ENCODE results near the gene RC3H2. TPM values are rescaled to one million over a fixed set of nuclear protein-coding genes. Genes with fewer than 3 reads are reported as not detected.
A peak's percentile ranks its signal among the peaks of the same experiment; 100 is the strongest.

The RC3H2 gene
- total and polyA plus RNA-seq, 2 of the 13 experiments (the other 11 are each of a cell fraction or from before 2014, with no cell fraction given) = 21.0 to 36.4 TPM

- TF ChIP-seq NCOR1 (IDR thresholded peaks at IDR 0.05; ENCODE audit: borderline replicate concordance, low read length) (0 out of 2 replicates have a peak, but pooled peaks have one; percentile 22), ZBTB34 (CRISPR knock-in tag; IDR thresholded peaks at IDR 0.05) (no peak), HNF4A (CRISPR knock-in tag; IDR thresholded peaks at IDR 0.05) (no peak), HNRNPH1 (optimal IDR thresholded peaks at IDR 0.05; ENCODE audit: low read depth, low read length) (no peak), ZBTB38 (CRISPR knock-in tag; IDR thresholded peaks at IDR 0.05) (no peak), ADNP (CRISPR knock-in tag; IDR thresholded peaks at IDR 0.05) (no peak), KDM5B (CRISPR knock-in tag; IDR thresholded peaks at IDR 0.05; ENCODE audit: borderline replicate concordance) (peak; percentile 83; the same call in 1 of the 2 replicates), ZNF616 (CRISPR knock-in tag; IDR thresholded peaks at IDR 0.05; ENCODE audit: low read depth) (no peak), TARDBP (CRISPR knock-in tag; IDR thresholded peaks at IDR 0.05) (peak; percentile 53; the same call in 1 of the 2 replicates), GMEB1 (CRISPR knock-in tag; IDR thresholded peaks at IDR 0.05; ENCODE audit: borderline replicate concordance) (no peak), ZBTB20 (CRISPR knock-in tag; IDR thresholded peaks at IDR 0.05; ENCODE audit: borderline replicate concordance, low read depth) (0 out of 2 replicates have a peak, but pooled peaks have one; percentile 13), CTCF (CRISPR knock-in tag; IDR thresholded peaks at IDR 0.05) (no peak), ZNF792 (CRISPR knock-in tag; IDR thresholded peaks at IDR 0.05) (0 out of 2 replicates have a peak, but pooled peaks have one; percentile 51), TRAFD1 (CRISPR knock-in tag; IDR thresholded peaks at IDR 0.05; ENCODE audit: borderline replicate concordance) (no peak), SNAI1 (CRISPR knock-in tag; IDR thresholded peaks at IDR 0.05; ENCODE audit: borderline replicate concordance) (peak; percentile 58; the same call in 1 of the 2 replicates), ATF7-NPFF (CRISPR knock-in tag; IDR thresholded peaks at IDR 0.05; ENCODE audit: low read depth) (peak; percentile 40; the same call in 1 of the 2 replicates), ZNF879 (CRISPR knock-in tag; IDR thresholded peaks at IDR 0.05) (no peak), KLF12 (CRISPR knock-in tag; IDR thresholded peaks at IDR 0.05; ENCODE audit: borderline replicate concordance) (no peak), CREB3 (CRISPR knock-in tag; IDR thresholded peaks at IDR 0.05) (no peak)
Observed at GRCh38 chr9:122940749-122941581, 35.8 kb upstream of the RC3H2 start, which contains the start of gene RABGAP1 (continued).
